GM12878 (cell line): Measurements from ENCODE around the gene STRBP. TPM values are rescaled to one million over a fixed set of nuclear protein-coding genes. Genes with fewer than 3 reads are reported as not detected.

Experiments used
- ATAC-seq: fragments of 200-7000 bp; cut with Tn5 transposase; 3 replicates; pipeline ENCODE4 v1.9.1; 2020; ENCODE audit warnings: mild to moderate bottlenecking, moderate library complexity
- BruUV-seq: library from RNA; stranded (reverse); fragments of 400-500 nt; replicated peaks from 2 replicates; lab custom pipeline; 2021; lab: Mats Ljungman, UMichigan
- CTCF ChIA-PET: fragments of 300-600 bp; sonication (Branson Sonifier 250); formaldehyde crosslinking; extraction: SDS; loops from one replicate; lab custom pipeline; 2021; ENCODE audit warnings: inconsistent platforms; lab: Yijun Ruan, JAX
- POLR2A ChIA-PET: fragments of 350-600 bp; formaldehyde crosslinking; extraction: SDS; loops from one replicate; lab custom pipeline; 2021; ENCODE audit warnings: inconsistent platforms; lab: Charles Lee
- RAD21 ChIA-PET: fragments of 300-600 bp; sonication (Branson Sonifier 250); formaldehyde crosslinking; loops from one replicate; lab custom pipeline; 2023; ENCODE audit warnings: antibody characterized with exemption; ENCODE audit not compliant: unreplicated experiment; lab: Charles Lee
- SMC1A ChIA-PET: fragments of 300-600 bp; sonication (Branson Sonifier 250); formaldehyde crosslinking; loops from one replicate; lab custom pipeline; 2023; ENCODE audit not compliant: unreplicated experiment, uncharacterized antibody; lab: Charles Lee
- DNase-seq: peaks from one replicate; pipeline ENCODE4 v3.0.0-alpha.2; 2011; ENCODE audit warnings: low read depth, low spot score
- FAIRE-seq: peaks from 3 replicates; lab custom pipeline; 2011; peaks lifted over from hg19 to GRCh38; lab: Jason Lieb, UNC
- H2AFZ ChIP-seq: 2 replicates; pipeline ENCODE4 v1.6.0; 2011; ENCODE audit warnings: low read depth, low read length, control low read depth; ENCODE audit not compliant: control insufficient read depth
- H3K27ac ChIP-seq: 2 replicates; pipeline ENCODE4 v1.5.1; 2011; ENCODE audit warnings: control low read depth; ENCODE audit not compliant: control insufficient read depth, insufficient read depth
- H3K27me3 ChIP-seq, 2 experiments: replicated peaks in 1 of 2; 2 replicates each; pipeline versions ENCODE4 v1.6.0 to v1.6.1; 2011; ENCODE audit warnings: low read length in 1 of 2; ENCODE audit not compliant: control insufficient read depth in 2 of 2, insufficient read depth in 2 of 2
- H3K36me3 ChIP-seq, 2 experiments: 2 replicates each; pipeline ENCODE4 v1.5.1; 2011; ENCODE audit warnings: low read length in 1 of 2; ENCODE audit not compliant: control insufficient read depth in 2 of 2, insufficient read depth in 2 of 2
- H3K4me1 ChIP-seq: 2 replicates; pipeline ENCODE4 v1.6.1; 2011; ENCODE audit warnings: mild to moderate bottlenecking, low read length, moderate library complexity, mixed read lengths; ENCODE audit not compliant: control insufficient read depth, insufficient read depth
- H3K4me2 ChIP-seq: 2 replicates; pipeline ENCODE4 v1.6.0; 2011; ENCODE audit warnings: control low read depth; ENCODE audit not compliant: control insufficient read depth, insufficient read depth
- H3K4me3 ChIP-seq: fragments of 200-600 bp; sonication (generic); 2 replicates; pipeline ENCODE4 v1.5.1; 2016
- H3K79me2 ChIP-seq: 2 replicates; pipeline ENCODE4 v1.6.0; 2011; ENCODE audit warnings: low read length; ENCODE audit not compliant: control insufficient read depth, insufficient read depth
- H3K9ac ChIP-seq: 2 replicates; pipeline ENCODE4 v1.8.0; 2011; ENCODE audit warnings: low read length, control low read depth, mixed read lengths; ENCODE audit not compliant: control insufficient read depth, insufficient read depth
- H3K9me3 ChIP-seq: replicated peaks from 3 replicates; pipeline ENCODE4 v1.5.1; 2011; ENCODE audit warnings: mild to moderate bottlenecking, low read length; ENCODE audit not compliant: control insufficient read depth, insufficient read depth
- H4K20me1 ChIP-seq: 2 replicates; pipeline ENCODE4 v1.6.0; 2011; ENCODE audit not compliant: control insufficient read depth, insufficient read depth
- BCLAF1 ChIP-seq: fragments of 450-650 bp; IDR thresholded peaks from 2 replicates; pipeline ENCODE4 v1.6.1; 2017; ENCODE audit warnings: antibody characterized with exemption, mild to moderate bottlenecking, moderate library complexity
- EGR1 ChIP-seq, 2 experiments: IDR thresholded peaks; 1 replicate in 1 of 2; 2 replicates in 1 of 2; pipeline ENCODE4 v1.6.1; 2011 to 2012; ENCODE audit warnings: low read depth in 2 of 2, low read length in 2 of 2, borderline replicate concordance in 1 of 2, mild to moderate bottlenecking in 1 of 2, moderate library complexity in 1 of 2
- ELK1 ChIP-seq: IDR thresholded peaks from 2 replicates; pipeline ENCODE4 v1.6.1; 2012; ENCODE audit warnings: low read depth, low read length, improper control_type of control experiment
- JUNB ChIP-seq: IDR thresholded peaks from 2 replicates; pipeline ENCODE4 v1.6.1; 2016; ENCODE audit warnings: antibody characterized with exemption, mild to moderate bottlenecking
- KAT2A ChIP-seq: conservative IDR thresholded peaks from 2 replicates; pipeline ENCODE4 v1.6.1; 2011; ENCODE audit warnings: low read depth, low read length; ENCODE audit not compliant: control insufficient read depth
- NKRF ChIP-seq: fragments of 450-650 bp; conservative IDR thresholded peaks from 2 replicates; pipeline ENCODE4 v1.6.1; 2017; ENCODE audit warnings: mild to moderate bottlenecking, moderate library complexity
- RCOR1 ChIP-seq: conservative IDR thresholded peaks from 2 replicates; pipeline ENCODE4 v1.6.1; 2012; ENCODE audit warnings: low read depth, low read length, improper control_type of control experiment
- RELA ChIP-seq: fragments of 450-650 bp; IDR thresholded peaks from 2 replicates; pipeline ENCODE4 v1.8.0; 2014; ENCODE audit warnings: borderline replicate concordance; ENCODE audit not compliant: partially characterized antibody
- SKIL ChIP-seq: fragments of 450-650 bp; IDR thresholded peaks from 2 replicates; pipeline ENCODE4 v1.6.1; 2017; ENCODE audit warnings: mild to moderate bottlenecking, low read depth, inconsistent platforms; ENCODE audit not compliant: poor library complexity, severe bottlenecking
- TCF7 ChIP-seq: IDR thresholded peaks from 2 replicates; pipeline ENCODE4 v1.6.1; 2014; ENCODE audit warnings: antibody characterized with exemption, borderline replicate concordance
- ZBTB33 ChIP-seq: fragments of 450-650 bp; IDR thresholded peaks from 2 replicates; pipeline ENCODE4 v1.6.1; 2017; ENCODE audit warnings: mild to moderate bottlenecking
- ZZZ3 ChIP-seq: IDR thresholded peaks from 2 replicates; pipeline ENCODE4 v1.6.1; 2011; ENCODE audit warnings: low read depth; ENCODE audit not compliant: control insufficient read depth, insufficient read length
- WGBS: methylation state at CpG from one replicate; pipeline ENCODE4 v1.1.6; 2016; ENCODE audit warnings: low lambda C conversion rate; ENCODE audit not compliant: insufficient replicate concordance, insufficient coverage; ENCODE audit errors: missing lambda C conversion rate; 5-methylcytosine and 5-hydroxymethylcytosine counted together
- in situ Hi-C: fragments of 300-500 bp; cut with MboI; formaldehyde crosslinking; loops from 9 replicates; pipeline ENCODE4 v1.14.3; 2018; ENCODE audit warnings: mixed read lengths
- intact Hi-C: fragments of 100-400 bp; cut with micrococcal nuclease; formaldehyde crosslinking; loops from one replicate; pipeline ENCODE4 v1.14.2; 2022; ENCODE audit not compliant: unreplicated experiment
- polyA plus RNA-seq, 11 experiments: library from polyadenylated mRNA; depleted of rRNA in 4 of 11; unstranded in 6 of 11; stranded (reverse) in 5 of 11; fragments of >200 nt; fragmentation: Nextera tagmentation in 4 of 11; fragmentation: Illumina TruSeq in 1 of 11; extraction: Ambion mirVana in 4 of 11; extraction: Trizol in 1 of 11; gene quantifications; 1 replicate in 1 of 11; 2 replicates in 10 of 11; pipeline versions ENCODE4 v1.2.1 to v1.2.3, GENCODE V29; 2011 to 2016; ENCODE audit warnings: inconsistent platforms in 2 of 11, missing spikeins in 2 of 11, low read depth in 1 of 11
- total RNA-seq, 4 experiments: library from RNA; depleted of rRNA in 3 of 4; stranded (reverse); fragments of >200 nt in 3 of 4; fragmentation: Illumina TruSeq in 1 of 4; extraction: Trizol in 1 of 4; gene quantifications; 2 replicates each; pipeline versions ENCODE4 v1.2.1 to v1.2.3, GENCODE V29; 2013 to 2021

STRBP gene
- total and polyA plus RNA-seq, 10 of the 15 experiments (the other 5 are each of a cell fraction or from before 2014, with no cell fraction given): 31.0 to 96.8 (median 71.4) TPM

- TF ChIP-seq BCLAF1: no peak
- no peak for TF ChIP-seq TCF7
These were observed 178.6 kb downstream of the STRBP start (continued) for GRCh38 chr9:123089790-123090189.

- RAD21 ChIA-PET: no interaction called here
- in situ Hi-C loops: no loop called here
- Histone ChIP-seq H3K9me3 (no peaks in the 10 kb centered on the region), H3K79me2 (no peaks in the 10 kb centered on the region), H3K27ac (no peak overlapping the region), H3K27me3 (no peaks in the 10 kb centered on the region), H3K4me2 (no peak overlapping the region), H4K20me1 (no peaks in the 10 kb centered on the region), H3K9ac (no peak overlapping the region), H3K36me3 (peaks cover 0 to 10% of the 10 kb centered on the region in 2 experiments), H3K4me1 (no peaks in the 10 kb centered on the region; the same call in 1 of the 2 replicates), H2AFZ (no peak overlapping the region), H3K4me3 (no peak overlapping the region)
- POLR2A ChIA-PET: no interaction called here
- ATAC-seq (no peak), DNase-seq (no peak), FAIRE-seq (no peak)
- CTCF ChIA-PET: interaction anchor here (0.6 kb wide), 1 partner anchor 245 kb away, joined by 3 read pairs; no protein-coding TSS in a partner anchor
- intact Hi-C loops: no loop called here
- SMC1A ChIA-PET: interaction anchor here (1.2 to 1.4 kb wide), 2 partner anchors 137 to 145 kb away, joined by 3 to 4 read pairs; no protein-coding TSS in a partner anchor
- 70% methylated on average over 1 of the region's 1 CpG for WGBS
- BruUV-seq: no TSS peak
- no peak for TF ChIP-seq RCOR1
- no peak for TF ChIP-seq RELA
- no peak for TF ChIP-seq ZBTB33
- no peak for TF ChIP-seq KAT2A
- no peak for TF ChIP-seq ZZZ3
- TF ChIP-seq SKIL: no peak
- TF ChIP-seq JUNB: no peak
- no peak for TF ChIP-seq EGR1 (IDR thresholded peaks at IDR 0.05; ENCODE audit: borderline replicate concordance in 1 of 2, low read depth in 2 of 2, low read length in 2 of 2)
- TF ChIP-seq NKRF: no peak
- no peak for TF ChIP-seq ELK1
These were observed 179.3 kb downstream of the STRBP start for GRCh38 chr9:123089040-123089439.
